Upper lobe of left lung (tissue), 4 donors: ENCODE results near the gene ENTR1.

Source experiments
- EP300 ChIP-seq, 4 donors: sonication (generic); formaldehyde crosslinking; IDR thresholded peaks; one replicate each; pipeline ENCODE4 v1.5.1; 2017; ENCODE audit warnings: antibody characterized with exemption in 4 of 4, control low read depth in 2 of 4
- POLR2A ChIP-seq, 4 donors: fragments of 450-650 bp; IDR thresholded peaks; one replicate each; pipeline ENCODE4 v1.5.1; 2016 to 2017; ENCODE audit warnings: antibody characterized with exemption in 4 of 4, mild to moderate bottlenecking in 2 of 4
- POLR2AphosphoS5 ChIP-seq, 2 donors: sonication (generic); formaldehyde crosslinking; IDR thresholded peaks; one replicate each; pipeline ENCODE4 v1.5.1; 2017; ENCODE audit warnings: antibody characterized with exemption in 2 of 2
- TF ChIP-seq, protein P1 (sequence below), 6 experiments: fragments of 450-650 bp in 4 of 6; fragments of 200-600 bp in 2 of 6; sonication (generic) in 2 of 6; IDR thresholded peaks; one replicate each; pipeline ENCODE4 v1.5.1; 2016 to 2019; ENCODE audit warnings: antibody characterized with exemption in 6 of 6

DNA sequence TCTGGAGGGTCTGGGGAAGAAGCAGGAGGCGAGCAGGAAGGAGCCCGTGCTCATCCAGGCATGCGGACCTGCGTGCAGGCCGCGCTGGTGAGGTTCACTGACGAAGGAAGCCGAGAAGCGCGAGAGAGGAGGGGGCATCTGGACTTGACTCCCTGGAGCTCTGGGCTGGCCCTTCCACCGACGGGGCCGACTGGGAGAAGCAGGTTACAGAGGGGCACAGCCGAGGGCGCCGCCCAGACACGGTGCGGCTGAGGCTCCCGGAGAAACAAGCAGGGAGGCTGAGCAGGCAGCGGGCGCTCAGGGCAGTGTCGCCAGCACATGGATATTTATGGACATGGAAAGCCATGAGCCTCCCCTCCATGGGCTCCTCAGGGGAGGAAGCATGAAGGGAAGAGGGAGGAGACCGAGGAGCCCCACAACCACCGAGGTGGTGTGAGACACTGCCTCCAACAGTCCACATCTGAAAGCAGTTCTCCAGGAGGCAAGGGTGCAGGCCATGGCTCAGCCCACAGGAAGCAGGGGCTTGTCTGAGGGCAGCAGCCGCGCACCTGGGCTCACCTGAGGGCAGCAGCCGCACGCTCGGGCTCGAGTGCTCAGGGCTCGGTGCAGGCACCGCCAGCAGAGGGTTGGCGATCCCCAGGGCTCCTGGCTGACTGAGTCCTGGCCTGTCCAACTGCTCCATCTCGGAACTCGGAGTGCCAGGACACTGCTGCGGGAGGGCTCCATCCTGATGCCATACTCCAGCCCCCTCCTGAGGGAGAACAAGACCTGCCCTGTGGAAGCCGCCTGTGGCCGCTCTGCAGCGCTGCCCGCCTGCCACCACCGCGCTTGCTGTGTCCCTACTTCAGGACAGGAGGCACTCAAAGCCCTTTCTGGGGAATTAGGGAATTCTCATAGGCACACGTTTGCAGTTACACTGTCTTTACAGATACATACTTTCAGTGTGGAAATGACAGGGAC, 44.9 kb upstream of the ENTR1 start:
- TF ChIP-seq, protein P1, sequence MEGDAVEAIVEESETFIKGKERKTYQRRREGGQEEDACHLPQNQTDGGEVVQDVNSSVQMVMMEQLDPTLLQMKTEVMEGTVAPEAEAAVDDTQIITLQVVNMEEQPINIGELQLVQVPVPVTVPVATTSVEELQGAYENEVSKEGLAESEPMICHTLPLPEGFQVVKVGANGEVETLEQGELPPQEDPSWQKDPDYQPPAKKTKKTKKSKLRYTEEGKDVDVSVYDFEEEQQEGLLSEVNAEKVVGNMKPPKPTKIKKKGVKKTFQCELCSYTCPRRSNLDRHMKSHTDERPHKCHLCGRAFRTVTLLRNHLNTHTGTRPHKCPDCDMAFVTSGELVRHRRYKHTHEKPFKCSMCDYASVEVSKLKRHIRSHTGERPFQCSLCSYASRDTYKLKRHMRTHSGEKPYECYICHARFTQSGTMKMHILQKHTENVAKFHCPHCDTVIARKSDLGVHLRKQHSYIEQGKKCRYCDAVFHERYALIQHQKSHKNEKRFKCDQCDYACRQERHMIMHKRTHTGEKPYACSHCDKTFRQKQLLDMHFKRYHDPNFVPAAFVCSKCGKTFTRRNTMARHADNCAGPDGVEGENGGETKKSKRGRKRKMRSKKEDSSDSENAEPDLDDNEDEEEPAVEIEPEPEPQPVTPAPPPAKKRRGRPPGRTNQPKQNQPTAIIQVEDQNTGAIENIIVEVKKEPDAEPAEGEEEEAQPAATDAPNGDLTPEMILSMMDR (IDR thresholded peaks at IDR 0.05), result no peak
- TF ChIP-seq POLR2A (IDR thresholded peaks at IDR 0.05) (no peak), POLR2AphosphoS5 (IDR thresholded peaks at IDR 0.05) (no peak), EP300 (IDR thresholded peaks at IDR 0.05) (no peak)
